ENCODE results near the gene SCML2.
"Not testable (repeated sequence)": the region's sequence is repeated elsewhere in the genome, so short reads cannot be mapped to it uniquely, and the experiment has no call there.

The SCML2 gene

DNA sequence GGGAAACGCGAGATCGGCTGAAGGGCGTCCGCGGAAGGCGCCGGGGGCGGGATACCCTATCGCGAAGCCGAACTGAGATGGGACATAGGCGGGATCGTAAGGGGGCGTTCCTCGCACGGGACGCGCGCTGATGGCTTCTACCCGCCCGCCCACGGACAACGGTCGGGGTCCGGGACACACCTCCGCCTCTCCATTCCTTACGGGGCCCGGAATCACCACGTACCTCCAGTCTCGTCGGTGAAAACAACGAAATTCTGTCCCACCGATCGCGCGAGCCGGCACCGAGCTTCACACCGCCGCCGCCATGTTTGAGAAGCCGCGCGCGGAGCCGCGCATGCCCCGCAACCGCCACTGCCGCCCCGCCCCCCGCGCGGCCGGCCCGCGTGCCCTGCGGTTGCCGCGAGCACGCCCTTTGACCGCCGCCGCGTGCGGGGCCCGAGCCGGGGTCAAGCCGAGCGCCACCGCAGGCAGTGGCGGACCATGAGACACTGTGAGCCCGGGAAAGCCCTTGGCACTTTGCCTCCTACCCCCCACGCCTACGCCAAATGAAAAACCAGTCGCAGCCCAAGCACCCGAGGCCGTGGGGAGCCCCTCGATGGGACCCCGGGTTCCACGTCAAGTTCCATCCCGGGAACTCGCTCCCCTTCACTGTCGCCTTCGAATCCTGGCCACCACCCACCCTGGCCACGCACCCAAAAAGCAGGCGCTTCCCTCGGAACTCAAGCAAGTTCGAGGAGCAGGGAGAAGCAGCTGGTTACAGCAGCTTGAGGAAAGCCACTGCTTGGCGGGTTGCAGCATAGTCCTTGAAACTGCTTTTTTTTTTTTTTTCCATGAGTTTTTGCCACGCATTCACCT, at the start of gene SCML2:
Gene SCML2 (minus strand): TSS at position 320 of the 855 bp plus-strand sequence. CDS start 20,617 bp downstream, outside the sequence.
- peak; percentile 36 to 84 (median 78) for DNase-seq

- no peak for DNase-seq
These were observed 47.3 kb upstream of the SCML2 start for GRCh38 chrX:18401848-18402213.

DNA sequence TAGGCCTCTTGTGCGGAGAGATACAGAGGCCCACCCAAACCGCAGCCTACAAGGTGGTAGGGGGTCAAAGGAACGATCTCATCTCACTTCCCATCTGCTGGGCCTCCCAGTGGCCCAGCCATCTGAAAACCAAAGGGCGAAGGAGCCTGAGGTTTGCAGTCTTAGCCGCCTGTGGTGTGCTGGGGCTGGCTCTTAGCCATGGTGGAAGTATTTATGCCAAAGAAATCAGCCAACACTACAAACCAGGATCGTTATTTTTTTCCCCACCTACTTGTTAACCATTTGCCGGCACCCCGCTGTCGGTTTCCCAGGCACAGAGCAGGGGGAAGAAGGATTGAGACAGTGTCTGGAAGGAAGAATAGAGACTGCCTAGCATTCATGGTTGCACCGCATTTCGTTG, 40.0 kb upstream of the SCML2 start:
- no peak for DNase-seq

GRCh38 chrX:18390941-18391538, 36.6 kb upstream of the SCML2 start:
- DNase-seq, result peak; percentile 29 to 86 (median 58)

GRCh38 chrX:18389966-18390365, 35.5 kb upstream of the SCML2 start:
- peak in 1 of 3 experiments; percentile 38 for DNase-seq

DNA sequence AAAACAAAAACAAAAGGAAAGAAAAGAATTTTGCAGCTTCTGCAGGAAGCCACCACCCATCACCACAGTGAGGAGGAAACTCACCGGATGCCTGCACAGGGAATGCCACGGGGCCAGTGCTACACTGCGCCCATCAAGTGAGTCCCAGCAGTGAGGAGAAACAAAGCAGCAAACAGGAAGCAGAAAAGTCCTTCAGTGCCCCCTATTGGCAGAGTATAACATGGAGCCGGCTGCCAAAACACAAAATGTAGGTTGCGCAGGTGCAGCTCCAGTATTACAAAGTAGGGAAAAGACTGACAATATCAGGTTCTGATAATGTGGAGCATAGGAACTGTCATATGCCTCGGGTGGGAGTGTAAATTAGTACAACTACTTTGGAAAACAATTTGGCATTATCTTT, 23.3 kb upstream of the SCML2 start:
- peak; percentile 35 to 67 (median 52) for DNase-seq

GRCh38 chrX:18375131-18375805, 20.8 kb upstream of the SCML2 start:
- not testable (repeated sequence) for DNase-seq

DNA sequence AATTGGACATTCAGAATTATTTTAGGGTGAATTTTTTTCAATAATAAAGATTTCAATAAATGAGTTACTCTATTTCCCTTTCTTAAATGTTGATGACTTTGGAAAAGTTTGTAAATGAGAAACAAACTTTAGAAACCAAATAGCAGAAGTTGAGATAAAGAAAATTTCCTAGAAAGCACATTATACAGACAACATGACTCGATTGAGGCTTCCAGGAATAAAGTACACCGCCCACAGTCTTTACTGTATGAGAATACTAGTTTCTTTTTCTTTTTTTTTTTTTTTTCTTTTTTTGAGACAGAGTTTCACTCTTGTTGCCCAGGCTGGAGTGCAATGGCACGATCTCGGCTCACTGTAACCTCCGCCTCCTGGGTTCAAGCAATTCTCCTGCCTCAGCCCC, 14.6 kb upstream of the SCML2 start:
- DNase-seq, result not testable (repeated sequence)

DNA sequence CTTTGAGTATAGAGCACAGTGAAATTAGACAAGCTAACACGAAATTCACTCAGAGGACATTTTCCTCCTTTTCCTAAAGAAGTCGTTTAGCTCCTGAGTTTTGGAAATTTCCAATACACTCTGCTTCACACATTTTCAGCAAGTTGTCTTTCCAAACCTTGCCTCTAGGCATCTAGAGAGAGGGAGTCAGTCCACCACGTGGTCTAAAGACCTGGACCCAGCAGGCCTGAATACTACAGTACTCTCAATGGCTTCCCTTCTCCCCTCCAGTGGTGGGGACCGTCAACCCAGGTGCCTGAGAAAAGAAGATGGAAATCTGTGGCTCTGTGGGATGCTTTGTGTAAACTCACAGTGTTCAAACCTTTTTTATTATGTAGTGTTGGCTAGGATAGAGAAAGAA, 13.9 kb upstream of the SCML2 start:
- DNase-seq, result no peak

GRCh38 chrX:18360867-18361266, 6.4 kb upstream of the SCML2 start:
- DNase-seq, result no peak

DNA sequence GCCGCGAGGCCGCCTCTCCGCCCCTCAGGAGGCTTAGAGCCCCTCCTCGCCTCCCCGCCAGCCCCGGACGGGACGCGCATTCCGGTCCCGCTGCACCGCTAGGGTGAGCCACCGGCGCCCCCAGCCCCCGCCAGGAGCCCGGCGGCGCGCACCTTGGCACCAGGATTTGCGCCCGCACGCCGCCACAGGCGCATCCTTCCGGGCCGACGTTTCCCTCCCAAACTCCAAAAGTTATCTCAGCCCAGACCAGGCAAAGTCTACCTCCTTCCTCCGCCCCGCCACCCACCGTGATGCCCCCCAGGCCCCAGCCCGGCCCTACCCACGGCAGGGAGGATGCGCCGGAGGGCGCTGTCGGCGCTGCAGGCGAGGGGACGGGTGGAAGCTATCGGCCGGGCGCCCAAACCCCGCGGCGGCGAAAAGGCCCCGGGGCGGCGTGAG, 538 bp downstream of the SCML2 start:
- peak; percentile 1 to 72 (median 71) for DNase-seq

- DNase-seq, result peak in 2 of 3 experiments; percentile 24 to 54
These were observed 2.7 kb downstream of the SCML2 start for GRCh38 chrX:18351784-18352183.

- peak in 2 of 3 experiments; percentile 17 to 69 for DNase-seq
These were observed 6.4 kb downstream of the SCML2 start for GRCh38 chrX:18348047-18348446.

- DNase-seq, result no peak
These were observed 45.1 kb downstream of the SCML2 start for GRCh38 chrX:18309401-18309800.

- no peak for DNase-seq
These were observed 57.2 kb downstream of the SCML2 start for GRCh38 chrX:18297251-18297650.

DNA sequence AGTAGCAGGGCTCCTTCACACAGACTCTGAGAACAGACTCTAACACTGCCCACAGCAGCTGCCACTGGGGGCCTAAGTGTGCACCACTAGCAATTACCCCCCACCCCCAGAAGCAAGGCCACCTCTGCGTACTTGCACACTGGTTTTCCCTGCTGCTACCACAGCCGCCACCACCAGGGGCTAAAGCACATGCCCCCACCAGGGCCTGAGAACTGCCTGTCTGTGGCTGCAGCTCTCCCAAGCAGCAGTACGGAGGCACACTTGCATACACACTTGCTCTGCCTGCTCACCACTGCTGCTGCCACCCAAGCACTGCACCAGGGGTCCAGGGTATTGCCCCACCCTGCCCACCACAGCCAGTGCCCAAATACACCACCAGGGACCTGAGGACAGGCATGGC, 59.6 kb downstream of the SCML2 start:
- no peak for DNase-seq

GRCh38 chrX:18291006-18291545, 63.4 kb downstream of the SCML2 start:
- DNase-seq, result no peak

DNA sequence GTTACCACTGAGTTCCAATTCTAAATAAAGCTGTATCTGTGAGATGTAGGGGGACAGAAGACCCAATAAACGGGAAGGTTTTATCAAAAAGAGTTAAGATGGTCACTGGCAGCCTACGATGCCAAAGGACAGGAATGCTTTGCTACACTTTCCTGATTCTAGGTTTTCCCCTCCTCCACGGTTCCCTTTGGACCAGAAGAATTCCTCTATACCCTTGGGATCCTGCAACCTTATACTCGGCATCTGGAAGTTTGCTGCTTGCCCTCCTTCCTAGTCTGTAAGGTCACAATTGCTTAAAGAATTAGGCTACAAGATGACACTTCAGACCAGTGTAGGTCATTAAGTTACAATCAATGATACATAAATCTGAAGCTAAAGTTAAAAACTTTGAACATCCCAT, 64.3 kb downstream of the SCML2 start:
- DNase-seq, result no peak

DNA sequence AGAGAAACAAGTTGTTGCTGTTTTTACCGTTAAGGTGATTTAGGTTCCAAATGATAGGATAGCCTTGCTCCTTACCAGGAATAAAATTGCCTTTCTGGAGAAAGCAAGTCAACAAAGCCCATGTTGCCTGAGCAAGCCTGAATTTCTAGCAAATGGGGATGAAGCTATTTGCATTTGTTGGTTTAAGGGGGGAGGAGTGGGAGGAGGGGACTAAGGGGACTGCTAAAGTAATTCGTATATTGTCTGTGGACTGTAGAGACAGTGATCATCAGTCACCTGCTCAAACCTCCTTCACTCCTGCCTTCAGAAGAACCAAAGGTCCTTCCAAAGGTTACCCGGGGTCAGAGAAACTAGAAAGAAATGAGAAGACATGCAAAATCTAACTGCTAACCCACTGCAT, 65.8 kb downstream of the SCML2 start:
- peak; percentile 3 to 60 (median 18) for DNase-seq

DNA sequence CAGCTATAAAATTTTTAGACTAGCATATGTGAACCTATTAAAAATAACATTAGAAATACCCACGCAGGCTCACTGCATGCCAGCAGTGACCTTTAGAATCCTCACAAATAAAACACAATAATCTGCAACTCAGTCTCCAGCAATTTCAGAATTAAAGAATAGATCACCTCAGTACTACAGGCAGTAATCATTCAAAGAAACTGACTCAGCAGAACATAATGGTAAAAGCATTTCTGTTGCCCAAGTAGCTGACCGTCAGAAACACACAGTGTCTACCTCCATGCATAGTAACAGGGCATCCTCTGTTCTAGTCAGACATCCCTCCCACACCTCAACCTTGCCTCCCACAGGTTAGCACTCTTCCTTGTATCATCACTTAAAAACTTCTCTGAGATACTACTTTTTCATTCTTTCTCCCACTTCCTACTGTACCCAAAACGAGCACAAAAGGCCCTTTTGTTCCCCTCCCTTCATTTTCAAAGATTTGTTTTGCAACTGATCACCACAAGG, 68.1 kb downstream of the SCML2 start:
- DNase-seq, result no peak

GRCh38 chrX:18278449-18278848, 76.0 kb downstream of the SCML2 start:
- no peak for DNase-seq

DNA sequence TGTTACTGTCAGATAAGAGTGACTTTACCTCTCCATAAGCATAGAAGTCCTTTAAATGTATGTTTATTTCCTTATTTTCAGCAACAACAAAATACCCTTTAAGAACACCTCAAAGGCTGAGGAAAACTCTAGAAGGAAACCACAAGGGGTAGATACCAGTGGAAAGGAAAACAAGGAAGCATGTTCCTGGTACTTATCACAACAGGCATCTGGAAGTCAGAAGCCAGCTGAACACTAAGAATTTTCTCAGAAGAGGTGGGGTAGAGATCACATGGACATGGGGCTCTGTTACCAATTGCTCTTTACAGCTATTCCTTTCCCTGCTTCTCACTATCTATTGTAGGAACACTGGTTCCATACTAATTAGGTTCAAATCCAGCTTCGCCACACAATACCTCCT, 82.3 kb downstream of the SCML2 start:
- no peak for DNase-seq

DNA sequence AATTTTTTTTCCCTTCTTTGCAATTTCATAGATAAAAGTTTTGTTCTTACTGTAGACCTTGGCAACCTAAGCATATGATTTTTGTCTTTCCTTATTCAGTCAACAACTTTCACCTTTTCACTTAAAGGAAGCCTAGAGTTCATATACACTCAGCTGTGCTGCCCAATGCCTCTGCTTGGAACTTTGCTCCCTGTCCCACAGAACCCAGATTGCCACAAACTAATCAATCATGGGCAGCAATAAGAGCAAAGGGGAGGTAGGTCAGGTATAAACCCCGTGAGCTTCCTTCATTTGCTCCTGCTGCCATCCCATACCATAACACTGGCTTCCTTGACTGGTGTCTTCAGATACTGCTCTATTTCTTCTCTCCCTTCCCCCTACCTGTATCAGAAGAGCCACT, 82.8 kb downstream of the SCML2 start:
- no peak for DNase-seq
